B cell (primary cell): ENCODE results near the gene SEC62.

Source experiments
- EZH2 ChIP-seq: IDR thresholded peaks from 2 replicates; pipeline ENCODE4 v1.6.1; 2012; ENCODE audit warnings: borderline replicate concordance, low read depth, mild to moderate bottlenecking, moderate library complexity, low read length; ENCODE audit not compliant: insufficient read depth, poor library complexity, severe bottlenecking
- TF ChIP-seq, protein P1 (sequence below): fragments of 200-600 bp; IDR thresholded peaks from one replicate; pipeline ENCODE4 v1.8.0; 2022; ENCODE audit warnings: antibody characterized with exemption, mild to moderate bottlenecking

DNA sequence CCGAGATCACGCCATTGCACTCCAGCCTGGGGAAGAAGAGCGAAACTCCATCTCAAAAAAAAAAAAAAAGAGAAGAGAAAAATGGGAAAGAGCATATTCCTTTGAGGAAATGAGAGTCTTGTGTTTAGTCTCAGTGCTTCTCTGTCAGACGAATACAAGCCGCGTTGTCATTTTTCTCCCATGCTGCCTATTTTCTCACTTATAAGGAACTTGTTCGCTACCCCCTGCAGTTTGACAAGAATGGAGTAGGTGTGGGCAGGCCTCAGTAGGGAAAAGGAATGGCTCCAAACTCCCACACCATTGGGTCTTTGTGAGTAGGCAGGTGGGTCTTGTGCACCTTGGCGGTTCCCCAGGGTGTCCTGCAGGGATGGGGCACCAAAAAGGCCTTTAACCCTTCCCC, 77.7 kb downstream of the SEC62 start:
- TF ChIP-seq, protein P1, sequence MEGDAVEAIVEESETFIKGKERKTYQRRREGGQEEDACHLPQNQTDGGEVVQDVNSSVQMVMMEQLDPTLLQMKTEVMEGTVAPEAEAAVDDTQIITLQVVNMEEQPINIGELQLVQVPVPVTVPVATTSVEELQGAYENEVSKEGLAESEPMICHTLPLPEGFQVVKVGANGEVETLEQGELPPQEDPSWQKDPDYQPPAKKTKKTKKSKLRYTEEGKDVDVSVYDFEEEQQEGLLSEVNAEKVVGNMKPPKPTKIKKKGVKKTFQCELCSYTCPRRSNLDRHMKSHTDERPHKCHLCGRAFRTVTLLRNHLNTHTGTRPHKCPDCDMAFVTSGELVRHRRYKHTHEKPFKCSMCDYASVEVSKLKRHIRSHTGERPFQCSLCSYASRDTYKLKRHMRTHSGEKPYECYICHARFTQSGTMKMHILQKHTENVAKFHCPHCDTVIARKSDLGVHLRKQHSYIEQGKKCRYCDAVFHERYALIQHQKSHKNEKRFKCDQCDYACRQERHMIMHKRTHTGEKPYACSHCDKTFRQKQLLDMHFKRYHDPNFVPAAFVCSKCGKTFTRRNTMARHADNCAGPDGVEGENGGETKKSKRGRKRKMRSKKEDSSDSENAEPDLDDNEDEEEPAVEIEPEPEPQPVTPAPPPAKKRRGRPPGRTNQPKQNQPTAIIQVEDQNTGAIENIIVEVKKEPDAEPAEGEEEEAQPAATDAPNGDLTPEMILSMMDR = no peak
- no peak for TF ChIP-seq EZH2
